LoVo (cell line): Measurements from ENCODE around the gene KCNH5.
A peak's percentile ranks its signal among the peaks of the same experiment; 100 is the strongest.

Source experiments
- DNase-seq: peaks from one replicate; pipeline ENCODE4 v3.0.0-alpha.2; 2016; ENCODE audit warnings: low spot score

KCNH5 gene

DNA sequence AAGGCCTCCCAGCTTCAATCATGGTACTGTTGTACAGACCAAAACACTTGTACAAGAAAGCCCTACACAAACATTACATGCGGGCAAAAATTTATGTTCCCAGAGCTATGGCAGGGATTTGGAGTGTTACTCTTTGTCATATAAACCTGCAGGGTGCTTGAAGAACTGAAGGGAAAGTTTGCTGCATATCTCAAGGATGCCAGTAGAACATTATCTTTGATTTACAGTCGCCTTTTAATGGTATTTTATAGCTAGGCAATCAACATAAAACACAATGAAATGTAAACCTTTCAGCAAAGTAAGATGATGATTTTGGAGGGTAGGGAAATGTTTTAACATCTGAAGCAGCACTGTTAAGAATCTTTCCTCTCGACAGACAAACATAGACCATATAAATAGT is 305.6 kb downstream of the KCNH5 start:
- DNase-seq, result no peak

- no peak for DNase-seq
These were observed 308.9 kb downstream of the KCNH5 start for GRCh38 chr14:62736048-62737043.

- DNase-seq, result no peak
These were observed 310.4 kb downstream of the KCNH5 start for GRCh38 chr14:62734831-62735230.

- no peak for DNase-seq
These were observed 322.9 kb downstream of the KCNH5 start for GRCh38 chr14:62722406-62722805.

DNA sequence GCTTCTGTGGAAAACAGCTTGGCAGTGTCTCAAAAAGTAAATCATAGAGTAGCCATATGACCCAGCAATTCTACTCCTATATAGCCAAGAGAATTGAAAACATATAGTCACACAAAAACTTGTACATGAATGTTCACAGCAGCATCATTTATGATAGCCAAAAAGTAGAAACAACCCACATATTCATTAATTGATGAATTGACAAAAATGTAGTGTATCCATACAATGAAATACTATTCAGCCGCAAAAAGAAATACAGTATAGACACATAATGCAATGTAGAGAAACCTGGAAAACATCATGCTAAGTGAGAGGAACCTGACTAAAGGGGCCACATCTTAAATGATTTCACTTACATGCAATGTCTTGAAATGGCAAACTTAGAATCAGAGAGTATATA is 326.6 kb downstream of the KCNH5 start:
- DNase-seq, result no peak

GRCh38 chr14:62711351-62712023 is 333.8 kb downstream of the KCNH5 start:
- no peak for DNase-seq

DNA sequence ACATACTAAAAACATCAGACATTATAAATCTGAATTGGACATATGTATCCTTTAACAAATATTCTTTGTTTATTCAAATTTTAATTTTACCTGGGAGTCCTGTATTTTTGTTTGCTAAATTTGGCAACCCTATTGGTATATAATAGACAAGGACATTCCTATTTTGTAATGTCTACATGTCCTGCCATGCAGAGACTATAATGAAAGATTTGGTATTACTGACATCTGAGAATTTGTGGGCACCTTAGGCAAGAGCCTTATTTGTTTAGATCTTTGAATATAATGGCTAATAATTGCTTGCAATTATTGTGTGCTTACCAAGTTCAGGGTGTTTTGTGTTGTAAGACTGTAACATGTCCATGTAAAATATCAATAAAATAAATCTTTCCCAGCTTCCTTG is 334.4 kb downstream of the KCNH5 start:
- DNase-seq, result no peak

GRCh38 chr14:62709773-62710172 is 335.5 kb downstream of the KCNH5 start:
- DNase-seq, result no peak

DNA sequence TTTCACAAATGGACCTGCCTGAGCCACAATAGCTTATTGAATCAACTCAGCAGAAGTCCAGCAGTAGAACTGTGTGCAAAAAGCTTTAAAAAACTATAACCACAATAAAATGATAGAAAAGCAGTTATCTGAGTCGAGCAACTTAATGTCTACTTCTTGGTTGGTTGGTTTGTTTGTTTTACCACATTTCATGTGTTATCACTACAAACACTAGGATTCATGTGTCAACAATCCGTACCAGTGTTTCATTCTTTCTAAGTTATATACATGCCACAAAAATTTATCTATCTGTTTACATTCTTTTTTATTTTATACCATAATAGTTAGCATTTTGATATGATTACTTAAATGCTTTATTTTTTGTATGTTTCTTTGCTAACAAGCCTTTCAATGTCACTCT is 339.0 kb downstream of the KCNH5 start:
- no peak for DNase-seq

GRCh38 chr14:62697461-62697860 is 347.8 kb downstream of the KCNH5 start:
- no peak for DNase-seq

DNA sequence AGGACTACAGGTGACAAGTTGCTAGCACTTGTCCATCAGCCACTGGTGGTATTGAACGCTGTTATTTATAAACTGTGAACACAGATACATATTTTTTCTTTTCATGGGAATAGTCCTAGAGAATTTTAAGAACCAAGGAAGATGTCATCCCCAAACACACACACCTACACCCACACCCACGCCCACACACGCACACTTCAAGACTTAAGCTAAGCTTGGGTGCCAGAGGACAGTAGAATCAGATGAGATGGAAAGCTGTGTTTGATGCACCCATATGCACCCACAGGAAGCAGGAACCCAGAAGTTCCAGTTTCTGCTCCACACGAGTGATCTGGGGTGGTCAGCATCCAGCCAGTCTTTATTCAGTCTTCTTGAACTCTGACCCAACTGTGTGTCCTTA is 348.3 kb downstream of the KCNH5 start:
- no peak for DNase-seq

DNA sequence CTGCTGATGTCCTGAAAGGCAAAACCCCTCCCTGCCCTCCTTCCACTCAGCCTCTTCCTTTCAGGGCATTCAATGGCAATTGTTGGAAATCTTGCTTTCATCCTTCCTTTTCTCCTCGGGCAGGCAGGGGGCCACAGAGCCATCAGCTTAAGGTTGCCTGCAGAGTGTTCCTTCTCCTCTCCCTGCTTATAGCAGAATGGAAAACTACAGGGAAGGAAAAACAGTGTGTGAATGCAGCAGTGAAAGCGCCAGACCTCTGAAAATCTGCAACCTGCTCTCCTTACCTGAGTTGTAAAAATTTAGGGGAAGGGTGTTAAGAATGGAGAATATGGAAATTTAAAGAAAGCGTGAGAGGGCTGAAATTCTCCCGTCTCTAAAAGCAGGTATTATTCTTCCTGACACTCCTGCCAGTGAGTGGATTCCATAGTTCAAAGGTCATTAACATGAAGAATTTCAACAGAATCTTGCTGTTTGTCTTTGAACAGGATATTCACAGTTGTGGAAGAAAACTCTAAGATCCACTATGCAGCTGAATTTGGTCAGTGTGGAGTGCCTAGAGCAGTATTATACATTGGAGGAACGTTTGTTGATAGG is 348.8 kb downstream of the KCNH5 start:
- DNase-seq, result no peak

GRCh38 chr14:62694075-62694474 is 351.2 kb downstream of the KCNH5 start:
- no peak for DNase-seq

- DNase-seq, result peak; percentile 4
These were observed 352.7 kb downstream of the KCNH5 start for GRCh38 chr14:62692490-62693106.

DNA sequence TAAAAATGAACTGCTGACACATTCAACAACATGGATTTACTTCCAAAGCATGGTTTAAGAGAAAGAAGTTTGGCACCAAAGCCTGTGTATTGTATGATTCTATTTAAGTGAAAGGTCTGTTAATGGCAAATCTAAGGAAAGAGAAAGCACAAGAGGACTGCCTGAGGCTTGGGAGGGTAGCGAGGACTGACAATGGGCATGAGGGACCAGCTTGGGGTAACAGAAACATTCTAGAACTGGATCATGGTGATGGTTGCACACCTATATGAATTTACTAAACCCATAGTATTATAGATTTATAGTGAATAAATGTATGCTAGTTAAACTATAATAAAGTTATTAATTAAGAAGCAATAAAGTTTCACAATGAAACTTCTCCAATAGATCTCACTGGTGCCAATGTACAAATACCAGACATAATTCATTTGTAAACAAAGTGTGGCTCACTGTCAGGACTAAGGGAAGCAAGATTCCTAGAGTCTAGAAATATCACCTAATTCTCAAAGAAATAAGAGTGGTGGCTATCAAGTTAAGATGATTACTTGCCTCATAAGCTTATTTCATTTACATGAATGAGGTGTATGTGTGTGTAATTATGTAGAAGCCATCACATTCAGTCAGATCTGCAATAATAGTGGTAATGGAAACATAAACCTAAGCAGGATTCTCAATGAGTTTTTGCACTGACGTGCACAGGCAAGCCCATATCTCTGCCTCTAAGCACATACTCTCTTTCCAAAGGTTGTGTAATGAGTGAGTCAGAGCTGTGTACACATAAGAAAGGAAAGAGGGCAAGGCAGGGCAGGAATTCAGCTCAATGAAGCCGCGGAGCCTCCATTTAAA is 353.4 kb downstream of the KCNH5 start:
- peak; percentile 90 for DNase-seq

DNA sequence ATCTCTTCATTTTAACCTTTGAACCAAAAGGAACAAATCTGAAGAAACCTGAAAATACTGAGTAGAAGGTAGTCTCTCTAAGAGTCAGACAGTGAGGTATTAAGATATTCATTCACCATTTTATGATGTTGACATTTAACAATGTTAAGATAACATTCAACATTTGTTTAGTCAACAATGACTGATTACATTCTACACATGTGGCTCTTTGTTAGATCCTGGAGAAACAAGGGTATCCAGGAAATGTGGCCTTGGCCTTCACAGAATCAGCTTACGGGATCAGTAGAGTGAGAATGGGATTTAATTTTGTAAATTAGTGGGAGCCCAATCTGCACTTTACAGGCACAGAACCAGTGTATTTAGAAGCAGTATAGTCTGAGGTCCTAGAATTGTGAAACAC is 355.5 kb downstream of the KCNH5 start:
- no peak for DNase-seq

GRCh38 chr14:62687818-62688217 is 357.4 kb downstream of the KCNH5 start:
- DNase-seq, result no peak

DNA sequence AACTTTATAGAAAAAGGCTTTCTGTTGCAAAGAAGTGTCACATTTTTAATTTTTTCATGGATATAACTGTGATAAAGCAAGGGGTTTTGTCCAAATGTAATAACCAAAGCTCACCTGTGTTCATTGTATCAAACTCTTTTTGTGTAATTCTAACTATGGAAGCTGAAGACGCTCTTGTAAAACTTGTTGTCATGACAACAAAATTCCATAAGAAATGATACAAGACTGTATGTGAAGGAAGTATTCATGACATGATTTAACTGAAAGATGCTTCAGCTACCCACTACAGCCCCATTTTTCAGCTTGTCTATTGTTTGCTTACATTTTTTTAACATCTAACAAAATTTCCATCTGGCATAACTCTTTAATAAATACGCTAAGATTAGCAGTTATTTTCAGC is 360.9 kb downstream of the KCNH5 start:
- no peak for DNase-seq

- DNase-seq, result no peak
These were observed 363.1 kb downstream of the KCNH5 start for GRCh38 chr14:62682208-62682607.

DNA sequence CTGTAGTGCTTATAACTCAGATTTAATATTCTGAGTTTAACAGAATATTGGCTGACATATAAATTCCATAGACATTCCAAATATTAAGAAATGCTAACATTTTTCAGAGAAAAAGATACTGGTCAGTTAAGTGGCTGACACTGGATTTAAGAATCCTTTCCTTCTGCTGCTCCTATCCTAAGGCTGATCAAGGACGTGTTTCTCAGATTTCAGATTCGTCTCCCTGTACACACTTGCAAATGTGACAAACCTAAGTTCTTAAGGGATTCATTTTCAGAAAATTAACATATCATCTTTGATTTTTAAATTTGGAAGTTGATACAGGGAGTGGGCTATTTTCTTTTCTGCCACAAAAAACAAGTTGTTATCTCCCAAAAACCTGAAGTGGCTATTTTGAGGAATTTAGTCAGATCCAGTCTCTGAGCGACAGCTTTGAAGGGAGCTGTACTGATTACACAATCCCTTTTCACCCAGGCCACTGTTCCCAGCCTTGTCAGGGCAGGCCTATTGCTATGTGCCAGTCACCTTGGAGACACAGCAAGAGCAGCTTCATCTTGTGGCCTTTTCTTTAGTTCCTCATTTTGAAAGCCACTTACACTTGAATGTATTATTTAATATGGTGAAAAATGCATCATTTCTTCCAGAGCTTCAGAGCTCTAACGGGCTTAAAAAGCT is 370.6 kb downstream of the KCNH5 start:
- DNase-seq, result no peak
